Left ventricle myocardium inferior (tissue), 1 donor: ENCODE measurements around the gene SLIT1. TPM values are rescaled to one million over a fixed set of nuclear protein-coding genes. Genes with fewer than 3 reads are reported as not detected.

ENCODE experiments used
- DNase-seq: peaks from one replicate; pipeline ENCODE4 v3.0.0-alpha.2; 2020
- H3K27ac ChIP-seq: fragments of 200-600 bp; replicated peaks from 2 replicates; pipeline ENCODE4 v1.8.0; 2021
- H3K27me3 ChIP-seq: fragments of 200-600 bp; 2 replicates; pipeline ENCODE4 v1.8.0; 2021; ENCODE audit warnings: low read depth
- H3K36me3 ChIP-seq: fragments of 200-600 bp; 2 replicates; pipeline ENCODE4 v1.8.0; 2021
- H3K4me1 ChIP-seq: fragments of 200-600 bp; 2 replicates; pipeline ENCODE4 v1.8.0; 2021
- H3K4me3 ChIP-seq: fragments of 200-600 bp; 2 replicates; pipeline ENCODE4 v1.8.0; 2021; ENCODE audit warnings: mild to moderate bottlenecking, moderate library complexity
- H3K9me3 ChIP-seq: fragments of 200-600 bp; replicated peaks from 2 replicates; pipeline ENCODE4 v1.8.0; 2021
- intact Hi-C: fragments of 100-400 bp; cut with micrococcal nuclease; formaldehyde crosslinking; loops from one replicate; pipeline ENCODE4 v1.11.0; 2022
- total RNA-seq: library from RNA; stranded (reverse); fragmentation: NEBNext Ultra II Directional; extraction: Animal tissue kit (Norgen Biotek cat#: 25700); gene quantifications from one replicate; pipeline ENCODE4 v1.2.1, GENCODE V29; 2021
- TF ChIP-seq, protein P1 (sequence below): fragments of 200-600 bp; IDR thresholded peaks from 2 replicates; pipeline ENCODE4 v1.8.0; 2021; ENCODE audit warnings: antibody characterized with exemption, mild to moderate bottlenecking, borderline replicate concordance
- donor health status: DM: no; HTN: yes; CAD: no; lungs with severe emphysema.

Gene SLIT1
- total RNA-seq, 1 donor from 2014 or later = 0.08 TPM

DNA sequence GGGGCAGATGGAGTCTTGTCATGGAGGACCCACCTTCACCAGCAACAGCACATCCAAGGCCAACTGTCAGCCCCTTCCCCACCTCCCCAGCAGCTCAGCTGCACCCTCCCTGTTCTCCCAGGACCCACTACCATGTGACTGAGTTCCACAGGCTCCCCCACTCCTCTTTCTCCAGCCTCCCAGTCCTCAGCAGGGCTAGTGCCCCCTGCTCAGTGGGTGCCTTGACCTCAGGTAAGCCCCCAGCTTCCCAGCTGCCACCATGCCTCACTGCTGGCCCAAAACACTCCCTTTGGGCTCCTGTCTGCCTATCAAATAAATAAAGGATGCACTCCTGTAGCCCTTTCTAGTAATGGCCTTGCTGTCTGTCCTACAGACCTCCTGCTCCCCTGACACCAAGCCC is 174.4 kb downstream of the SLIT1 start:
- Histone ChIP-seq H3K4me1 (peaks cover 7% of the 10 kb centered on the region), H3K27me3 (no peaks in the 10 kb centered on the region), H3K9me3 (peaks cover 30% of the 10 kb centered on the region), H3K36me3 (no peaks in the 10 kb centered on the region), H3K4me3 (no peak overlapping the region), H3K27ac (no peak overlapping the region)
- DNase-seq = no peak
- intact Hi-C loops = no loop called here
- TF ChIP-seq, protein P1, sequence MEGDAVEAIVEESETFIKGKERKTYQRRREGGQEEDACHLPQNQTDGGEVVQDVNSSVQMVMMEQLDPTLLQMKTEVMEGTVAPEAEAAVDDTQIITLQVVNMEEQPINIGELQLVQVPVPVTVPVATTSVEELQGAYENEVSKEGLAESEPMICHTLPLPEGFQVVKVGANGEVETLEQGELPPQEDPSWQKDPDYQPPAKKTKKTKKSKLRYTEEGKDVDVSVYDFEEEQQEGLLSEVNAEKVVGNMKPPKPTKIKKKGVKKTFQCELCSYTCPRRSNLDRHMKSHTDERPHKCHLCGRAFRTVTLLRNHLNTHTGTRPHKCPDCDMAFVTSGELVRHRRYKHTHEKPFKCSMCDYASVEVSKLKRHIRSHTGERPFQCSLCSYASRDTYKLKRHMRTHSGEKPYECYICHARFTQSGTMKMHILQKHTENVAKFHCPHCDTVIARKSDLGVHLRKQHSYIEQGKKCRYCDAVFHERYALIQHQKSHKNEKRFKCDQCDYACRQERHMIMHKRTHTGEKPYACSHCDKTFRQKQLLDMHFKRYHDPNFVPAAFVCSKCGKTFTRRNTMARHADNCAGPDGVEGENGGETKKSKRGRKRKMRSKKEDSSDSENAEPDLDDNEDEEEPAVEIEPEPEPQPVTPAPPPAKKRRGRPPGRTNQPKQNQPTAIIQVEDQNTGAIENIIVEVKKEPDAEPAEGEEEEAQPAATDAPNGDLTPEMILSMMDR = no peak

DNA sequence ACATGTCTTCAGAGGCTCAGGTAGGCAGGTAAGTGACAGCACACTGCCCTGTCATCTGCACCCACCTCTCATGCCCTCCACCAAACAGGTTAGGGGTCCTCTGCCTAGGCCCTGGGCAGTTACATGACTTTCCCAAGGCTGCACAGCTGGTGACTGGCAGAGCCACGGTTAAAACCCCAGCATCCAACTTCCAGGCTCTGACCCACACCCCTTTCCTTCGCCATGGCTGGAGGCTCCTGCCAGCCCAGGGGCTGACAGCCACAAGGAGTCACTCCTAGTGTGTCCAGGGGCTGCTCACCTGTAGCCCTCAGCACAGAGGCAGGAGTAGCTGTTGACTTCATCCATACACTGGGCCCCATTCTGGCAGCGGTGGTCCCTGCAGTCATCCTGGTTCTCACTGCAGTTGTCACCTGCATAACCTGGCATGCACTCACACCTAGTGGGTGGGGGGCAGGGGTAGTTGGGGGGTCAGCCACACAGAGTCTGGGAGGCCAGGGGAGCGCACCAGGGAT is 175.0 kb downstream of the SLIT1 start:
- Histone ChIP-seq H3K27me3 (no peaks in the 10 kb centered on the region), H3K27ac (no peak overlapping the region), H3K4me3 (no peak overlapping the region), H3K36me3 (no peaks in the 10 kb centered on the region), H3K9me3 (peaks cover 30% of the 10 kb centered on the region), H3K4me1 (peaks cover 7% of the 10 kb centered on the region)
- intact Hi-C loops = no loop called here
- DNase-seq = no peak
- TF ChIP-seq, protein P1 = no peak

DNA sequence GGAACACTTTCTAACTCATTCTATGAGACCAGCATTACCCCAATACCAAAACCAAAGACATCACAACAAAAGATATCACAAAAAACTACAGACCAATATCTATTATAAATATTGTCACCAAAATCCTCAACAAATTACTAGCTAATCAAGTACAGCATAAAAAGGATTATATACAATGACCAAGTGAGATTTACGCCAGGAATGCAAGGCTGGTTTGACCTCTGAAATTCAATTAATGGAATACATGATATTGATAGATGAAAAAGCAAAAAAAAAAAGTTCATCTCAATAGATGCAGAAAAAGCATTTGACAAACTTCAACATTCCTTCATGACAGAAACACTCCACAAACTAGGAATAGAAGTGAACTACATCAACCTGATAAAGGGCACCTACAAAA is 178.3 kb downstream of the SLIT1 start:
- TF ChIP-seq, protein P1 = no peak
- no peak for DNase-seq
- Histone ChIP-seq H3K4me1 (no peaks in the 10 kb centered on the region), H3K27me3 (no peaks in the 10 kb centered on the region), H3K4me3 (no peak overlapping the region), H3K36me3 (no peaks in the 10 kb centered on the region), H3K9me3 (peaks cover 30% of the 10 kb centered on the region), H3K27ac (no peak overlapping the region)
- intact Hi-C loops = no loop called here

DNA sequence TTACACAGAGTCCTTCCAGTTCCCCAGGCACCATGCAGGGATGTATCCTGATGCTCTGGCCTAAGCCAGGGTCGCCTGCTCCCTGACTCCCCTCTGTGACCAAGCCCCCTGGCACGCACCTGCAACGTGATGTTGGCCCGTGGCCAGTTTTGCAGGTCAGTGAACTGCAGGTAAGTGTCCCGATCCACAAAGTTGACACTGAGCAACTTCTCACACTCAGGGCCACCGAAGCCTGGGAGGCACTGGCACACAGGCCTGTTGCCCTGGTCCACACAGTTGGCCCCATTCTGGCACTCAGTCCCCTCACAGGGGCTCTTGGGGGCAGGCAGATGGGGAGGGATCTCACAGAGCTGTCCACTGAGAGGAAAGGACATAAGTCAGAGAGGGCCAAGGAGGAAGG is 179.4 kb downstream of the SLIT1 start:
- DNase-seq = no peak
- intact Hi-C loops = no loop called here
- Histone ChIP-seq H3K9me3 (peaks cover 30% of the 10 kb centered on the region), H3K4me1 (no peaks in the 10 kb centered on the region), H3K27ac (no peak overlapping the region), H3K27me3 (no peaks in the 10 kb centered on the region), H3K36me3 (no peaks in the 10 kb centered on the region), H3K4me3 (no peak overlapping the region)
- TF ChIP-seq, protein P1 = no peak

DNA sequence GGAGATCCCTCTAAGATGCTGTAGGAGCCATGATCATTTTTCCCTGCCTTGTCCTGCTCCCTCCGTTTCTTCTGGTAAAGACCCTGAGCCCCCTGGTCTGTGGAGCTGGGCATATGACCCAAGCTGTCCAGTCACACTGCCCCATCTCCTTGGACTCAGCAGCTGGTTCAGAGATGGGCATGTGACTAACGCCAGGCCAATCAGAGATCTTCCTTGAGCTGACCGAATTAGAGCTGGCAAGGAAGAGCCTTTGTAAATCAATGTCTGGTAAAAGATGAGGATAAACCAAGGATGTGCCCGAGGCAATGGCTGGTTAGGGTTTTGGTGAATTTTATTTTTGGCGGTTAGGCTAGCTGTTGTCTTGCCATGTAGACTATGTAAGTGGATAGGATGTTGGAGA is 180.4 kb downstream of the SLIT1 start:
- no peak for DNase-seq
- H3K27ac ChIP-seq = no peak overlapping the region
- no peak overlapping the region for H3K4me3 ChIP-seq
- TF ChIP-seq, protein P1 = no peak
- intact Hi-C loops = no loop called here
- H3K27me3 ChIP-seq = no peaks in the 10 kb centered on the region
- peaks cover 30% of the 10 kb centered on the region for H3K9me3 ChIP-seq
- no peaks in the 10 kb centered on the region for H3K36me3 ChIP-seq
- H3K4me1 ChIP-seq = no peaks in the 10 kb centered on the region
